ENCODE results near the gene CACTIN. TPM values are rescaled to one million over a fixed set of nuclear protein-coding genes. Genes with fewer than 3 reads are reported as not detected.

CACTIN gene
- total and polyA plus RNA-seq, 2 of the 4 experiments (the other 2 are of a cell fraction), result 10.8 to 19.5 TPM

- Histone ChIP-seq H3K56ac (ENCODE audit: extremely low read depth, insufficient read depth, low read length) (no peak overlapping the region), H2AFZ (replicated peaks; ENCODE audit: low read length, poor library complexity) (no peak overlapping the region), H2BK120ac (ENCODE audit: low read depth, low read length) (no peak overlapping the region), H3K27ac (ENCODE audit: insufficient read depth, low read length) (no peak overlapping the region), H3K9me3 (ENCODE audit: control insufficient read depth, insufficient read depth, low read length) (no peaks in the 10 kb centered on the region), H3K79me1 (ENCODE audit: low read depth in 1 of 2, low read length in 2 of 2) (peaks cover 3 to 11% of the 10 kb centered on the region in 2 experiments; a peak in 3 of 4 replicates), H3K36me3 (ENCODE audit: control insufficient read depth, insufficient read depth, low read length) (peaks cover 15% of the 10 kb centered on the region; the same call in 1 of the 2 replicates), H3K27me3 (ENCODE audit: control insufficient read depth, insufficient read depth, low read length) (no peaks in the 10 kb centered on the region), H3K18ac (ENCODE audit: low read depth, low read length) (no peak overlapping the region), H2AK5ac (ENCODE audit: low read depth, low read length) (no peak overlapping the region), H4K91ac (ENCODE audit: insufficient read depth, low read depth, low read length) (no peak overlapping the region), H3K4me1 (ENCODE audit: control insufficient read depth, insufficient read depth, low read length) (peaks cover 5% of the 10 kb centered on the region), H3K9me1 (ENCODE audit: insufficient read depth, low read length) (peaks cover 9% of the 10 kb centered on the region; the same call in 1 of the 2 replicates), H4K20me1 (ENCODE audit: insufficient read depth, low read length) (peaks cover 12% of the 10 kb centered on the region; the same call in 1 of the 2 replicates), H3K4me2 (ENCODE audit: low read depth, low read length) (no peak overlapping the region), H3K4ac (ENCODE audit: low read depth, low read length) (no peak overlapping the region), H2BK5ac (ENCODE audit: low read depth, low read length, poor library complexity, severe bottlenecking) (no peak overlapping the region), H3K23ac (ENCODE audit: low read depth, low read length) (no peak overlapping the region), H3K4me3 (ENCODE audit: insufficient read depth, low read depth, low read length) (no peak overlapping the region), H4K5ac (ENCODE audit: low read depth, low read length) (no peak overlapping the region), H2BK15ac (ENCODE audit: low read depth, low read length) (no peak overlapping the region), H3K9ac (ENCODE audit: low read depth, low read length) (no peak overlapping the region), H4K8ac (ENCODE audit: low read depth in 2 of 2, low read length in 2 of 2) (no peak overlapping the region), H2AK9ac (replicated peaks; ENCODE audit: low read depth, low read length, poor library complexity) (no peak overlapping the region), H3K14ac (replicated peaks; ENCODE audit: low read depth, low read length) (no peak overlapping the region), H2BK20ac (ENCODE audit: low read depth, low read length) (no peak overlapping the region)
- dilution Hi-C loops (cut with HindIII; ENCODE audit: low sequenced_read_pairs, unreplicated experiment) (no loop called here), intact Hi-C loops (cut with micrococcal nuclease) (no loop called here), in situ Hi-C loops (cut with MboI; ENCODE audit: low sequenced_read_pairs) (no loop called here)
- ChIA-PET CTCF (no interaction called here), POLR2A (ENCODE audit: unreplicated experiment) (no interaction called here)
- DNase-seq (no peak), ATAC-seq (ENCODE audit: low read depth) (no peak)
- BruUV-seq (replicated peaks), result TSS peak; percentile 77
- WGBS, 2 experiments (ENCODE audit: extremely low coverage in 2 of 2, insufficient read length in 1 of 2), result 78% methylated on average over 6 of the region's 17 CpGs; no CpG with 5 or more reads in 1 of the 2 experiments
- TF ChIP-seq FOS (IDR thresholded peaks at IDR 0.05; ENCODE audit: low read depth, low read length), result no peak
- no peak for TF ChIP-seq RCOR1 (IDR thresholded peaks at IDR 0.05; ENCODE audit: insufficient replicate concordance, low read length)
- TF ChIP-seq CTCF (conservative IDR thresholded peaks at IDR 0.05; ENCODE audit: low read depth, low read length), result no peak
- TF ChIP-seq POLR2A (IDR thresholded peaks at IDR 0.05; ENCODE audit: low read depth, low read length), result no peak
- TF ChIP-seq MAFK (IDR thresholded peaks at IDR 0.05; ENCODE audit: low read depth, low read length), result no peak
- no peak for TF ChIP-seq MAZ (IDR thresholded peaks at IDR 0.05; ENCODE audit: borderline replicate concordance, low read depth, low read length)
- no peak for TF ChIP-seq NFE2L2 (IDR thresholded peaks at IDR 0.05; ENCODE audit: low read depth, low read length)
- TF ChIP-seq CHD1 (IDR thresholded peaks at IDR 0.05; ENCODE audit: low read depth, low read length), result no peak
- no peak for TF ChIP-seq CEBPB (IDR thresholded peaks at IDR 0.05; ENCODE audit: low read depth, low read length)
- TF ChIP-seq, protein P1, sequence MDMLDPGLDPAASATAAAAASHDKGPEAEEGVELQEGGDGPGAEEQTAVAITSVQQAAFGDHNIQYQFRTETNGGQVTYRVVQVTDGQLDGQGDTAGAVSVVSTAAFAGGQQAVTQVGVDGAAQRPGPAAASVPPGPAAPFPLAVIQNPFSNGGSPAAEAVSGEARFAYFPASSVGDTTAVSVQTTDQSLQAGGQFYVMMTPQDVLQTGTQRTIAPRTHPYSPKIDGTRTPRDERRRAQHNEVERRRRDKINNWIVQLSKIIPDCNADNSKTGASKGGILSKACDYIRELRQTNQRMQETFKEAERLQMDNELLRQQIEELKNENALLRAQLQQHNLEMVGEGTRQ (IDR thresholded peaks at IDR 0.05; ENCODE audit: low read depth, low read length), result no peak
Measured at GRCh38 chr19:3578390-3578789, 48.2 kb downstream of the CACTIN start.

Data from IMR-90 (cell line).